ENCODE results near the gene ADAM8. TPM values are rescaled to one million over a fixed set of nuclear protein-coding genes. Genes with fewer than 3 reads are reported as not detected.

ADAM8 gene
- total RNA-seq, 1 experiment from 2014 or later: 16.8 TPM

GRCh38 chr10:133258066-133258817 lies 18.4 kb downstream of the ADAM8 start:
- H3K4me1 Mint-ChIP-seq (ENCODE audit: low read depth, unreplicated experiment): peaks cover 18% of the 10 kb centered on the region
- H3K27me3 Mint-ChIP-seq (ENCODE audit: insufficient read depth, unreplicated experiment): no peaks in the 10 kb centered on the region
- Histone ChIP-seq H3K27me3 (replicated peaks; ENCODE audit: control insufficient read depth, insufficient read depth, low read length) (no peaks in the 10 kb centered on the region), H3K36me3 (ENCODE audit: control insufficient read depth, insufficient read depth, low read length) (no peaks in the 10 kb centered on the region), H3K4me1 (peaks cover 28% of the 10 kb centered on the region), H3K4me3 (ENCODE audit: low read depth, low read length) (no peak overlapping the region), H3K9me3 (no peaks in the 10 kb centered on the region)
- peaks cover 11% of the 10 kb centered on the region for H3K36me3 Mint-ChIP-seq (ENCODE audit: insufficient read depth, unreplicated experiment)
- no peak overlapping the region for H3K27ac Mint-ChIP-seq (ENCODE audit: unreplicated experiment)
- no peak for DNase-seq
- H3K9me3 Mint-ChIP-seq (ENCODE audit: unreplicated experiment): no peaks in the 10 kb centered on the region
- peak overlapping the region; percentile 71 for H3K4me3 Mint-ChIP-seq (ENCODE audit: unreplicated experiment)
- no TSS peak for BruUV-seq (replicated peaks)
- POLR2A ChIA-PET: interaction anchor here (1.1 kb wide), 1 partner anchor 12 kb away, joined by 4 read pairs; no protein-coding TSS in a partner anchor
- CTCF ChIA-PET: interaction anchor here (0.6 to 4.0 kb wide), 9 partner anchors 12 to 115 kb away, joined by 3 to 37 read pairs (median 6); partner anchors contain the start of gene ADAM8
- intact Hi-C loops (cut with micrococcal nuclease; ENCODE audit: unreplicated experiment): no loop called here
- no peak for TF ChIP-seq CTCF (IDR thresholded peaks at IDR 0.05; ENCODE audit: insufficient read depth in 1 of 2, low read depth in 1 of 2, low read length in 1 of 2, severe bottlenecking in 1 of 2, unreplicated experiment in 1 of 2)

- BruUV-seq (replicated peaks): no TSS peak
- Mint-ChIP-seq H3K4me3 (ENCODE audit: unreplicated experiment) (peak overlapping the region; percentile 71), H3K27ac (ENCODE audit: unreplicated experiment) (peak overlapping the region; percentile 63), H3K27me3 (ENCODE audit: insufficient read depth, unreplicated experiment) (no peaks in the 10 kb centered on the region), H3K9me3 (ENCODE audit: unreplicated experiment) (no peaks in the 10 kb centered on the region), H3K4me1 (ENCODE audit: low read depth, unreplicated experiment) (peaks cover 18% of the 10 kb centered on the region), H3K36me3 (ENCODE audit: insufficient read depth, unreplicated experiment) (peaks cover 8% of the 10 kb centered on the region)
- POLR2A ChIA-PET: interaction anchor here (0.6 to 1.1 kb wide), 2 partner anchors 12 to 100 kb away, joined by 4 to 7 read pairs; partner anchors contain the start of gene FUOM
- CTCF ChIA-PET: interaction anchor here (0.6 to 4.0 kb wide), 11 partner anchors 12 to 350 kb away, joined by 3 to 37 read pairs (median 4); partner anchors contain the start of gene ADAM8
- TF ChIP-seq CTCF (IDR thresholded peaks at IDR 0.05; ENCODE audit: insufficient read depth in 1 of 2, low read depth in 1 of 2, low read length in 1 of 2, severe bottlenecking in 1 of 2, unreplicated experiment in 1 of 2): peak in 1 of 2 experiments; percentile 58
- H3K4me1 ChIP-seq: peaks cover 22% of the 10 kb centered on the region
- no peaks in the 10 kb centered on the region for H3K9me3 ChIP-seq
- DNase-seq: peak; percentile 71 to 75
- no peaks in the 10 kb centered on the region for H3K27me3 ChIP-seq (replicated peaks; ENCODE audit: control insufficient read depth, insufficient read depth, low read length)
- H3K4me3 ChIP-seq (ENCODE audit: low read depth, low read length): peak overlapping the region; percentile 22
- H3K36me3 ChIP-seq (ENCODE audit: control insufficient read depth, insufficient read depth, low read length): no peaks in the 10 kb centered on the region
- intact Hi-C loops (cut with micrococcal nuclease; ENCODE audit: unreplicated experiment): loop anchor here (2.0 kb wide), 1 partner anchor 21 kb away; no protein-coding TSS in a partner anchor
Observed at GRCh38 chr10:133257489-133258065, 19.1 kb downstream of the ADAM8 start.

- no TSS peak for BruUV-seq (replicated peaks)
- no peaks in the 10 kb centered on the region for H3K27me3 ChIP-seq (replicated peaks; ENCODE audit: control insufficient read depth, insufficient read depth, low read length)
- no peaks in the 10 kb centered on the region for H3K36me3 Mint-ChIP-seq (ENCODE audit: insufficient read depth, unreplicated experiment)
- no peaks in the 10 kb centered on the region for H3K27me3 Mint-ChIP-seq (ENCODE audit: insufficient read depth, unreplicated experiment)
- H3K4me3 ChIP-seq (ENCODE audit: low read depth, low read length): no peak overlapping the region
- CTCF ChIA-PET: interaction anchor here (4.0 kb wide), 1 partner anchor 9 kb away, joined by 37 read pairs; no protein-coding TSS in a partner anchor
- H3K4me3 Mint-ChIP-seq (ENCODE audit: unreplicated experiment): no peak overlapping the region
- no peak overlapping the region for H3K27ac Mint-ChIP-seq (ENCODE audit: unreplicated experiment)
- peaks cover 20% of the 10 kb centered on the region for H3K4me1 Mint-ChIP-seq (ENCODE audit: low read depth, unreplicated experiment)
- POLR2A ChIA-PET: no interaction called here
- no peak for DNase-seq
- H3K4me1 ChIP-seq: peaks cover 13% of the 10 kb centered on the region; the same call in 1 of the 2 replicates
- intact Hi-C loops (cut with micrococcal nuclease; ENCODE audit: unreplicated experiment): no loop called here
- no peaks in the 10 kb centered on the region for H3K9me3 Mint-ChIP-seq (ENCODE audit: unreplicated experiment)
- TF ChIP-seq CTCF (IDR thresholded peaks at IDR 0.05; ENCODE audit: insufficient read depth in 1 of 2, low read depth in 1 of 2, low read length in 1 of 2, severe bottlenecking in 1 of 2, unreplicated experiment in 1 of 2): no peak
- no peaks in the 10 kb centered on the region for H3K9me3 ChIP-seq
- H3K36me3 ChIP-seq (ENCODE audit: control insufficient read depth, insufficient read depth, low read length): no peaks in the 10 kb centered on the region
Observed at GRCh38 chr10:133255323-133255722, 21.3 kb downstream of the ADAM8 start.
